HepG2 (cell line): ENCODE results near the gene PSMB10.

ENCODE experiments used
- CEBPB ChIP-seq: IDR thresholded peaks from 2 replicates; pipeline ENCODE4 v1.6.1; 2011; ENCODE audit warnings: low read depth, low read length, improper control_type of control experiment, borderline replicate concordance
- FOXM1 ChIP-seq: sonication (generic); formaldehyde crosslinking; IDR thresholded peaks from 2 replicates; pipeline ENCODE4 v1.5.0; 2020; ENCODE audit warnings: missing genetic modification reagents
- GFI1 ChIP-seq: sonication (generic); formaldehyde crosslinking; IDR thresholded peaks from 2 replicates; pipeline ENCODE4 v1.5.0; 2020; ENCODE audit warnings: missing genetic modification reagents, mild to moderate bottlenecking, borderline replicate concordance
- MZF1 ChIP-seq: sonication (generic); formaldehyde crosslinking; IDR thresholded peaks from 2 replicates; pipeline ENCODE4 v1.8.1; 2023; ENCODE audit warnings: mild to moderate bottlenecking, missing genetic modification reagents, borderline replicate concordance
- SMAD9 ChIP-seq: sonication (generic); formaldehyde crosslinking; IDR thresholded peaks from 2 replicates; pipeline ENCODE4 v1.5.1; 2020; ENCODE audit warnings: mild to moderate bottlenecking, missing genetic modification reagents
- SP2 ChIP-seq: sonication (generic); formaldehyde crosslinking; IDR thresholded peaks from 2 replicates; pipeline ENCODE4 v1.5.1; 2020; ENCODE audit warnings: mild to moderate bottlenecking, missing genetic modification reagents
- ZC3H4 ChIP-seq: sonication (generic); formaldehyde crosslinking; IDR thresholded peaks from 2 replicates; pipeline ENCODE4 v1.4.0; 2020; ENCODE audit warnings: missing genetic modification reagents, borderline replicate concordance

GRCh38 chr16:67893743-67894399 is 42.8 kb downstream of the PSMB10 start:
- TF ChIP-seq GFI1 (CRISPR knock-in tag), result no peak
- no peak for TF ChIP-seq ZC3H4 (CRISPR knock-in tag)
- no peak for TF ChIP-seq MZF1
- peak; percentile 60; the same call in 1 of the 2 replicates for TF ChIP-seq CEBPB
- no peak for TF ChIP-seq FOXM1 (CRISPR knock-in tag)
- TF ChIP-seq SP2 (CRISPR knock-in tag), result no peak
- TF ChIP-seq SMAD9 (CRISPR knock-in tag), result no peak
